ENCODE results near the gene CRB1. TPM values are rescaled to one million over a fixed set of nuclear protein-coding genes. Genes with fewer than 3 reads are reported as not detected.

Gene CRB1
- total RNA-seq, 1 donor from 2014 or later, result not detected

DNA sequence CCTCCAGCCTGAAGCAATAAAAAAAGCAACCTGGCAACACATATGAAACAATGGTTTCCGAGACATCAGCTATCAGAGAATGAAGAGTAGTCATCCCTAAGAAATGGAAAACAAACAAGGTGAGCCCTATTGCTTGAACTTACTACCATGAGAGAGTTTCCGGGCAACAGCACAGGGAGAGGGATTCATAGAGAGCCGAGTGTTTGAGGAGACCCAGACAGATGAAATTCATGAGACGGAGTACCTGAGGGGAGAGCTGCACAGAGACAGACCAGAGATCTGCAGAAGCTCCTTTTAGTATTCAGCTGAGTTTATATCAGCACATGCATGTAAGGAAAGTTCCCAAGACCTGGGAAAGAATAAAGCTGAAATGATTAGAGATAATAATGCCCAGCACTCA lies 19.8 kb downstream of the CRB1 start:
- no peak for DNase-seq (ENCODE audit: low read depth)
- H3K36me3 ChIP-seq (ENCODE audit: insufficient read depth, low read length), result no peaks in the 10 kb centered on the region
- no peaks in the 10 kb centered on the region for H3K27me3 Mint-ChIP-seq (ENCODE audit: low read depth, unreplicated experiment)
- H3K27ac Mint-ChIP-seq (ENCODE audit: unreplicated experiment), result no peak overlapping the region
- no peaks in the 10 kb centered on the region for H3K4me1 Mint-ChIP-seq (ENCODE audit: low read depth, unreplicated experiment)
- H3K4me2 ChIP-seq (ENCODE audit: low read length), result no peak overlapping the region
- H3K9me3 ChIP-seq (ENCODE audit: insufficient read depth, low read depth, low read length), result no peaks in the 10 kb centered on the region
- TF ChIP-seq, protein P1, sequence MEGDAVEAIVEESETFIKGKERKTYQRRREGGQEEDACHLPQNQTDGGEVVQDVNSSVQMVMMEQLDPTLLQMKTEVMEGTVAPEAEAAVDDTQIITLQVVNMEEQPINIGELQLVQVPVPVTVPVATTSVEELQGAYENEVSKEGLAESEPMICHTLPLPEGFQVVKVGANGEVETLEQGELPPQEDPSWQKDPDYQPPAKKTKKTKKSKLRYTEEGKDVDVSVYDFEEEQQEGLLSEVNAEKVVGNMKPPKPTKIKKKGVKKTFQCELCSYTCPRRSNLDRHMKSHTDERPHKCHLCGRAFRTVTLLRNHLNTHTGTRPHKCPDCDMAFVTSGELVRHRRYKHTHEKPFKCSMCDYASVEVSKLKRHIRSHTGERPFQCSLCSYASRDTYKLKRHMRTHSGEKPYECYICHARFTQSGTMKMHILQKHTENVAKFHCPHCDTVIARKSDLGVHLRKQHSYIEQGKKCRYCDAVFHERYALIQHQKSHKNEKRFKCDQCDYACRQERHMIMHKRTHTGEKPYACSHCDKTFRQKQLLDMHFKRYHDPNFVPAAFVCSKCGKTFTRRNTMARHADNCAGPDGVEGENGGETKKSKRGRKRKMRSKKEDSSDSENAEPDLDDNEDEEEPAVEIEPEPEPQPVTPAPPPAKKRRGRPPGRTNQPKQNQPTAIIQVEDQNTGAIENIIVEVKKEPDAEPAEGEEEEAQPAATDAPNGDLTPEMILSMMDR (IDR thresholded peaks at IDR 0.05; ENCODE audit: insufficient read depth, low read depth, low read length), result no peak
- TF ChIP-seq EZH2 (IDR thresholded peaks at IDR 0.05; ENCODE audit: insufficient read depth, low read length), result no peak
- no peak overlapping the region for H3K4me3 ChIP-seq (ENCODE audit: insufficient read depth, low read depth, low read length)
- no peaks in the 10 kb centered on the region for H3K36me3 Mint-ChIP-seq (ENCODE audit: low read depth, unreplicated experiment)
- H3K9me3 Mint-ChIP-seq (ENCODE audit: unreplicated experiment), result no peaks in the 10 kb centered on the region
- no peaks in the 10 kb centered on the region for H4K20me1 ChIP-seq (ENCODE audit: insufficient read depth, low read length)
- no peak overlapping the region for H3K9ac ChIP-seq (ENCODE audit: low read length)
- no peaks in the 10 kb centered on the region for H3K4me1 ChIP-seq (ENCODE audit: insufficient read depth, low read length)
- H3K27ac ChIP-seq (ENCODE audit: low read depth, low read length), result no peak overlapping the region
- H3K4me3 Mint-ChIP-seq (ENCODE audit: unreplicated experiment), result no peak overlapping the region
- H3K79me2 ChIP-seq (ENCODE audit: insufficient read depth, low read length), result no peaks in the 10 kb centered on the region
- H2AFZ ChIP-seq (ENCODE audit: low read depth, low read length), result no peak overlapping the region
- no peaks in the 10 kb centered on the region for H3K27me3 ChIP-seq (ENCODE audit: insufficient read depth, low read length)
- FAIRE-seq, result no peak

DNA sequence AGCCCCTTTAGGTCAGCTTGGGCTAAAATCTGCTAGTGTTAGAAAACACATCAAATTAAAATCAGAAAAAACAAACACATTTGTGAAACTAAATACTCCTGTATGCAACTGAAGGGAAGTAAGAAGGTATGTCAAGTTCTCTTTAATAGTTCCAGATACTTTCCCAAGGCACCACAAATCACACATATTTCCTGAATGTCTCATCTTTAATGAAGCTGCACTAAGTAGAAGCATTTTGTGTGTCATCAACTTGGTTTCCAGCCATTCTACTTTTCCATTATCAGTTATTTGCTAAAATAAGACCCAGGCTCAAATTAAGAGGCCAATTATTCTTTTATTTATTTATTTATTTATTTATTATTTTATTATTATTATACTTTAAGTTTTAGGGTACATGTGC lies 34.7 kb downstream of the CRB1 start:
- Mint-ChIP-seq H3K27me3 (ENCODE audit: low read depth, unreplicated experiment) (no peaks in the 10 kb centered on the region), H3K9me3 (ENCODE audit: unreplicated experiment) (no peaks in the 10 kb centered on the region), H3K36me3 (ENCODE audit: low read depth, unreplicated experiment) (no peaks in the 10 kb centered on the region), H3K4me3 (ENCODE audit: unreplicated experiment) (no peak overlapping the region), H3K4me1 (ENCODE audit: low read depth, unreplicated experiment) (peaks cover 9% of the 10 kb centered on the region), H3K27ac (ENCODE audit: unreplicated experiment) (no peak overlapping the region)
- Histone ChIP-seq H4K20me1 (ENCODE audit: insufficient read depth, low read length) (no peaks in the 10 kb centered on the region), H3K4me3 (ENCODE audit: insufficient read depth, low read depth, low read length) (no peak overlapping the region), H3K27me3 (ENCODE audit: insufficient read depth, low read length) (no peaks in the 10 kb centered on the region), H3K9ac (ENCODE audit: low read length) (no peak overlapping the region), H2AFZ (ENCODE audit: low read depth, low read length) (no peak overlapping the region), H3K27ac (ENCODE audit: low read depth, low read length) (no peak overlapping the region), H3K9me3 (ENCODE audit: insufficient read depth, low read depth, low read length) (no peaks in the 10 kb centered on the region), H3K79me2 (ENCODE audit: insufficient read depth, low read length) (no peaks in the 10 kb centered on the region), H3K36me3 (ENCODE audit: insufficient read depth, low read length) (no peaks in the 10 kb centered on the region), H3K4me1 (ENCODE audit: insufficient read depth, low read length) (no peaks in the 10 kb centered on the region), H3K4me2 (ENCODE audit: low read length) (no peak overlapping the region)
- FAIRE-seq (no peak), DNase-seq (ENCODE audit: low read depth) (peak; percentile 87)
- TF ChIP-seq, protein P1 (IDR thresholded peaks at IDR 0.05; ENCODE audit: insufficient read depth, low read depth, low read length), result no peak
- TF ChIP-seq EZH2 (IDR thresholded peaks at IDR 0.05; ENCODE audit: insufficient read depth, low read length), result no peak

DNA sequence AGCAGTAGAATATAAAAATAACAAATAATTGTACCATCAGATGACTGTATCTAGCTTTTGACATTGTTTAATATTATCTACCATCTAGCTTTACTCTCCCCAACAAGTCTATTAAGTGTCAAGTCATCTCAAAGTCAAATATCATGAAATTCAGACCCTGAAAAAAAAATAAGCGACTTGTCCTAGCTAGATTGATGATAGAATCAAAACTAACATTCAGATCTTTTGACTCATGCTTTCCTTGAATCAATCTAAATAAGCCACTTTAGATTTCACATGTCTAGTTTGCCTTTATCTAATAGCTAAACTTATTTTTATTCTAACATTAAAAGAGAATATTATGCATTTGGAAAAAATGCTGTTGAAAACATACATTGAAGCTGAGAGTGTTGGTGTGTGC lies 35.4 kb downstream of the CRB1 start:
- H3K4me1 Mint-ChIP-seq (ENCODE audit: low read depth, unreplicated experiment), result peaks cover 9% of the 10 kb centered on the region
- no peaks in the 10 kb centered on the region for H3K4me1 ChIP-seq (ENCODE audit: insufficient read depth, low read length)
- no peak overlapping the region for H3K4me3 ChIP-seq (ENCODE audit: insufficient read depth, low read depth, low read length)
- no peaks in the 10 kb centered on the region for H3K79me2 ChIP-seq (ENCODE audit: insufficient read depth, low read length)
- no peaks in the 10 kb centered on the region for H3K36me3 ChIP-seq (ENCODE audit: insufficient read depth, low read length)
- TF ChIP-seq, protein P1 (IDR thresholded peaks at IDR 0.05; ENCODE audit: insufficient read depth, low read depth, low read length), result no peak
- TF ChIP-seq EZH2 (IDR thresholded peaks at IDR 0.05; ENCODE audit: insufficient read depth, low read length), result no peak
- no peaks in the 10 kb centered on the region for H3K27me3 ChIP-seq (ENCODE audit: insufficient read depth, low read length)
- no peaks in the 10 kb centered on the region for H3K36me3 Mint-ChIP-seq (ENCODE audit: low read depth, unreplicated experiment)
- no peaks in the 10 kb centered on the region for H4K20me1 ChIP-seq (ENCODE audit: insufficient read depth, low read length)
- no peak overlapping the region for H3K4me2 ChIP-seq (ENCODE audit: low read length)
- H3K9me3 ChIP-seq (ENCODE audit: insufficient read depth, low read depth, low read length), result no peaks in the 10 kb centered on the region
- peak; percentile 22 for DNase-seq (ENCODE audit: low read depth)
- no peak overlapping the region for H3K27ac ChIP-seq (ENCODE audit: low read depth, low read length)
- H3K9ac ChIP-seq (ENCODE audit: low read length), result no peak overlapping the region
- H3K27ac Mint-ChIP-seq (ENCODE audit: unreplicated experiment), result no peak overlapping the region
- H3K27me3 Mint-ChIP-seq (ENCODE audit: low read depth, unreplicated experiment), result no peaks in the 10 kb centered on the region
- no peak overlapping the region for H2AFZ ChIP-seq (ENCODE audit: low read depth, low read length)
- FAIRE-seq, result no peak
- H3K9me3 Mint-ChIP-seq (ENCODE audit: unreplicated experiment), result no peaks in the 10 kb centered on the region
- H3K4me3 Mint-ChIP-seq (ENCODE audit: unreplicated experiment), result no peak overlapping the region

Data from astrocyte (in vitro differentiated cells and primary cell).